Small intestine (tissue), 7 donors: ENCODE measurements around the gene COASY. TPM values are rescaled to one million over a fixed set of nuclear protein-coding genes. Genes with fewer than 3 reads are reported as not detected.
A peak's percentile ranks its signal among the peaks of the same experiment; 100 is the strongest.

Source experiments
- DNase-seq, 2 donors: peaks; one replicate each; pipeline versions ENCODE4 v3.0.0 to v3.0.0-alpha.2; 2013
- FAIRE-seq: peaks from 2 replicates; lab custom pipeline; 2012; peaks lifted over from hg19 to GRCh38; lab: Jason Lieb, UNC
- H3K27ac ChIP-seq, 3 donors: one replicate each; pipeline ENCODE4 v1.5.1; 2013; ENCODE audit warnings: low read length in 2 of 3, mild to moderate bottlenecking in 2 of 3, control low read depth in 1 of 3, inconsistent platforms in 1 of 3, low read depth in 1 of 3, moderate library complexity in 1 of 3
- H3K27me3 ChIP-seq, 3 donors: one replicate each; pipeline ENCODE4 v1.6.1; 2013; ENCODE audit warnings: low read length in 3 of 3, inconsistent platforms in 1 of 3; ENCODE audit not compliant: control insufficient read depth in 3 of 3, insufficient read depth in 3 of 3
- H3K36me3 ChIP-seq, 3 donors: one replicate each; pipeline ENCODE4 v1.6.1; 2013; ENCODE audit warnings: low read length in 3 of 3, inconsistent platforms in 1 of 3, low read depth in 1 of 3, mild to moderate bottlenecking in 1 of 3, moderate library complexity in 1 of 3; ENCODE audit not compliant: control insufficient read depth in 3 of 3, insufficient read depth in 2 of 3
- H3K4me1 ChIP-seq, 3 donors: one replicate each; pipeline ENCODE4 v1.6.1; 2013; ENCODE audit warnings: low read length in 2 of 3, inconsistent platforms in 1 of 3, low read depth in 1 of 3, mild to moderate bottlenecking in 1 of 3, moderate library complexity in 1 of 3; ENCODE audit not compliant: control insufficient read depth in 3 of 3, insufficient read depth in 2 of 3
- H3K4me3 ChIP-seq, 3 donors: one replicate each; pipeline ENCODE4 v1.5.1; 2013; ENCODE audit warnings: low read length in 3 of 3, control low read depth in 1 of 3, inconsistent platforms in 1 of 3, low read depth in 1 of 3, mild to moderate bottlenecking in 1 of 3, moderate library complexity in 1 of 3
- H3K9me3 ChIP-seq, 2 donors: one replicate each; pipeline ENCODE4 v1.6.1; 2013; ENCODE audit warnings: low read depth in 1 of 2, low read length in 1 of 2; ENCODE audit not compliant: control insufficient read depth in 2 of 2, insufficient read depth in 1 of 2
- WGBS, 3 donors: extraction: QIAGEN DNeasy Blood & Tissue Kit; methylation state at CpG; one replicate each; pipeline ENCODE4 v1.1.7; 2013; 5-methylcytosine and 5-hydroxymethylcytosine counted together
- polyA plus RNA-seq, 4 donors: library from polyadenylated mRNA; stranded (reverse) in 3 of 4; unstranded in 1 of 4; fragments of 200-250 nt in 3 of 4; fragments of 120-200 nt in 1 of 4; gene quantifications; one replicate each; pipeline versions ENCODE4 v1.2.1 to v1.2.3, GENCODE V29; 2013
- donor health status: healthy with polysubstance abuse.
- donor health status: control.
- donor health status: control.
- donor health status: Bipolar disorder and iron deficiency.
- donor health status: healthy.

The COASY gene
- polyA plus RNA-seq, 4 donors, result 72.6 to 153 (median 101) TPM

DNA sequence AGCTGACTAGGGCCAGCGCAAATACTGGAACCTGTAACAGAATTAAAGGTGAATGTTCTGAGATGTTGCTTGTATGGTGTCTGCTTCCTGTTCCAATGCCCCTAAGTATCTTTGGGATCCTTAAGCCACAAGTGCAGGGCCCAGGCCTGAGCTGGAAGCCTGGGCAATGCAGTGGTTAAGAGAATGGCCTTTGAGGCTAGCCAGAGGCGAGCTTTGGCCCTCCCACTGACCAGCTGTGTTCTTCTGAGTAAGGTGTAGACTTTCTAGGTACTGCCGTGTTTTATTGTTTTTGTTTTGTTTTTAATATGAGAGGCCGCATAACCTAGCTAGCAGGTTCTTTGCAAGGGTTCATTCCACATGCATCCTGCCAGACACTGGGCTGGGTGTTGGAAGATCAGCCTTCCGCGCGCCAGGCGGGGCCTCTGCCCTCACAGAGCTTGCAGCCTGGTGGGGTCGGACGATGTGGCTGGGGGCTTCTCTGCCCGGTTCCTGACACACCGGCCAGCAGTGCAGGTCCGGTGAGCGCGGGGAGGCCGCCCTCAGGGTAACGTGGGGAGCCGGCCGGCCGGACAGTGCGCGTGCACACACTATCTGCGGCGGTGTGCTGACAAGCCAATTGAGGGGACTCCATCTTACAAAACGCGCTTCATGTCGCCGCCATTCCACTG is 4.4 kb downstream of the COASY start:
- H3K9me3 ChIP-seq, result no peaks in the 10 kb centered on the region
- H3K27me3 ChIP-seq, result no peaks in the 10 kb centered on the region
- H3K36me3 ChIP-seq, result peaks cover 14 to 75% (median 16%) of the 10 kb centered on the region in 3 donors
- FAIRE-seq (no peak), DNase-seq (no peak)
- peak overlapping the region; percentile 71 to 97 (median 78) for H3K27ac ChIP-seq
- H3K4me3 ChIP-seq, result peak overlapping the region in 2 of 3 donors; percentile 88 to 89
- 33 to 50% (median 34%) methylated on average over 25 to 28 of the region's 28 CpGs for WGBS, 3 donors
- peaks cover 8 to 53% (median 10%) of the 10 kb centered on the region in 3 donors for H3K4me1 ChIP-seq

GRCh38 chr17:42566883-42567573 is 5.1 kb downstream of the COASY start, which contains the start of gene MLX:
TSS of gene MLX (plus strand) at chr17:42567100. CDS start at chr17:42567125, 25 bp downstream.
- Histone ChIP-seq H3K36me3 (peaks cover 19 to 82% (median 21%) of the 10 kb centered on the region in 3 donors), H3K27me3 (no peaks in the 10 kb centered on the region), H3K9me3 (no peaks in the 10 kb centered on the region), H3K4me1 (peaks cover 8 to 49% (median 10%) of the 10 kb centered on the region in 3 donors), H3K27ac (peak within 1 kb of the TSS; percentile 94 to 97 (median 95)), H3K4me3 (peak within 1 kb of the TSS; percentile 82 to 89 (median 88))
- WGBS, 3 donors, result 0% methylated on average over 48 to 72 of the region's 72 CpGs
- DNase-seq (peak; percentile 97 to 98), FAIRE-seq (no peak)

DNA sequence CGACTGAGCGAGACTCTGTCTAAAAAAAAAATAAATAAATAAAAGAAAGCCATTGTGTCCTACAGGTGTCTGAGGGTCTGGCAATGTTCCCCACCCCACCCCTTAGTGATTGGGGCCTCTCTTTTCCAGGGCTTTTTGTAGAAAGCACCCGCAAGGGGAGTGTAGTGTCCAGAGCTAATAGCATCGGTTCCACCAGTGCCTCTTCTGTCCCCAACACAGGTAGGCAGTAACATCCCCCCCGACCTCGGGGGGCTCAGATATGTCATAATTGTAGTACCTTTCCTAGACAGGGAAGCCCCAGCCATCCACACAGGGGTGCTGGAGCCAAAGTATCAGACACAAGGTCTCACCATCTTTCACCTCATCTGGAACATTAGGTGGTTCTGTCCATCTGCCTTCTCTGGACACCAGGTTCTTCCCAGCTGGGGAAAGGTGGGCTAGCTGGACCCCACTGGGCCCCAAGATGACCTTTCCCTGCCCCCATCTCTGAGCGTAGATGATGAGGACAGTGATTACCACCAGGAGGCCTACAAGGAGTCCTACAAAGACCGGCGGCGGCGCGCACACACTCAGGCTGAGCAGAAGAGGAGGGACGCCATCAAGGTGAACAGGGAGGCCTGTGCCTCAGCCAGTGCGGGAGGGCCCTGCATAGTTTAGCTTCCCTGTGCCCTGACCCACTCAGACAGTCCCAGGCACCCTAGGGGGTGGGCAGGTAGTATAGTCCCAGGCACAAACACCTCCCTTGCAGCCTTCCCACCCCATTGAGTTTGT is 6.6 kb downstream of the COASY start:
- no peak for FAIRE-seq
- Histone ChIP-seq H3K27me3 (no peaks in the 10 kb centered on the region), H3K4me3 (peak overlapping the region in 1 of 3 donors; percentile 3), H3K27ac (peak overlapping the region in 2 of 3 donors; percentile 36 to 94), H3K36me3 (peaks cover 20 to 88% (median 35%) of the 10 kb centered on the region in 3 donors), H3K4me1 (peaks cover 7 to 39% (median 7%) of the 10 kb centered on the region in 3 donors), H3K9me3 (no peaks in the 10 kb centered on the region)
- 82 to 90% (median 84%) methylated on average over 14 of the region's 14 CpGs for WGBS, 3 donors
- DNase-seq, result no peak

DNA sequence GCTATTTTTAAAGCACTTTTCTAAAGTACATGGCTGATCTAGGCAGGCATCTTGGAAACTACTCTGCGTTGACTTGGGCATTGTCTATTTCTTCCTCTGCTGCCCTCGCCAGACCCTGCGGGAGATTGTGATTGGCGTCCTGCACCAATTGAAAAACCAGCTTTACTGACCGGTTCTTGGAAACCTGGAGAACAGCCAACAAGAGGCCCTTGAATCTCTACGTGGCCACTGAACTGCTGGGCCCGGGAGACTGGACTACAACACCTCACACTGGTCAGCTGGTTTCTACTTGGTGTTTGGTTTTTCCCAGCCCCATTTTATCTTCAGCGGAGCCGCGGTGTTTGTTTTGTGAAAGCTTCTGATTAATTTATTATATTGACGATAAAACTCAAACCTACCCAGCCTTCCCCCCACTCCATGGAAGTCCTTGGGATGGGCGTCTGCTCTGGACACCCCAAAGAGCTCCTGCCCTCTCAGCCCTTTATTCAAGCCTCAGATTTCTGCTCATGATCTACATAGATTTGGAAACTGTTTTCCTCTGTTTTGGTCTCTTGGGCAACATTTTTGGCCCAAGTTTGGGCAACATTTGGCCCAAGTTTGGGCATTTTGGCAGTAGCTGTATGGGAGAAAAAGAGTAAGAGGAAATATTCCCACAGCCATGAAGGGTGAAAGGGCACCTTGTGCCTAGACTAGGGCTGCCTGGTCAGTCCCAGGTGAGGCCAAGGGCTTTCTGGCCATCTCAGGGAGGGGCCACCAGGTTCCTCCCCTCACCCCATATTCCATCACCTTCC is 9.7 kb downstream of the COASY start:
- H3K36me3 ChIP-seq, result peaks cover 15 to 73% (median 41%) of the 10 kb centered on the region in 3 donors
- H3K4me1 ChIP-seq, result peaks cover 0 to 23% (median under 1%) of the 10 kb centered on the region in 3 donors

GRCh38 chr17:42573095-42573494 is 11.1 kb downstream of the COASY start:
- peaks cover 15 to 72% (median 41%) of the 10 kb centered on the region in 3 donors for H3K36me3 ChIP-seq
- H3K9me3 ChIP-seq, result no peaks in the 10 kb centered on the region
- DNase-seq, result no peak
- H3K27ac ChIP-seq, result no peak overlapping the region
- peaks cover 0 to 27% (median 0%) of the 10 kb centered on the region in 3 donors for H3K4me1 ChIP-seq
- H3K27me3 ChIP-seq, result no peaks in the 10 kb centered on the region
- H3K4me3 ChIP-seq, result no peak overlapping the region
- no peak for FAIRE-seq
- 79 to 86% (median 80%) methylated on average over 4 of the region's 4 CpGs for WGBS, 3 donors

More for the DNA sequence above, 9.7 kb downstream of the COASY start:
- H3K27me3 ChIP-seq, result no peaks in the 10 kb centered on the region
- H3K9me3 ChIP-seq, result no peaks in the 10 kb centered on the region
- no peak overlapping the region for H3K4me3 ChIP-seq
- WGBS, 3 donors, result 67 to 75% (median 72%) methylated on average over 12 of the region's 12 CpGs
- H3K27ac ChIP-seq, result no peak overlapping the region
- DNase-seq (no peak), FAIRE-seq (no peak)

DNA sequence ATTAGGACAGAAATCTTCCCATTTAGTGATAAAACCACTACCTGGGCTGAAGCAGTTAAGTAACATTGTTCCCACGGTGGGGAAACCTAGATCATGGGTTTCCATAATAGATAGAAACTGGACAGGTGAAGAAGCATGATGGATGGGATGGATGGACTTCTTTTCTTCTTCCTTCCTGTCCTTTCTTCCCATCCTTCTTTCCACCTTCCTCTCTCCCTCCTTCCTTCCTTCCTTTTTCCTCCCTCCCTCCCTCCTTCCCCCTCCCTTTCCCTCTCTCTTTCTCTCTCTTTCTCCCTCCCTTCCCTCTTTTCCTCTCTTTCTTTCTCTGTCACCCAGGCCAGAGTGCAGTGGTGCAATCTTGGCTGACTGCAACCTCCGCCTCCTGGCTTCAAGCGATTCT is 12.5 kb downstream of the COASY start:
- peaks cover 0 to 20% (median 0%) of the 10 kb centered on the region in 3 donors for H3K4me1 ChIP-seq
- no peak for DNase-seq
- no peaks in the 10 kb centered on the region for H3K27me3 ChIP-seq
- H3K9me3 ChIP-seq, result no peaks in the 10 kb centered on the region
- H3K27ac ChIP-seq, result no peak overlapping the region
- no peak for FAIRE-seq
- 79 to 86% (median 84%) methylated on average over 3 of the region's 3 CpGs for WGBS, 3 donors
- peaks cover 11 to 61% (median 38%) of the 10 kb centered on the region in 3 donors for H3K36me3 ChIP-seq
- H3K4me3 ChIP-seq, result no peak overlapping the region

DNA sequence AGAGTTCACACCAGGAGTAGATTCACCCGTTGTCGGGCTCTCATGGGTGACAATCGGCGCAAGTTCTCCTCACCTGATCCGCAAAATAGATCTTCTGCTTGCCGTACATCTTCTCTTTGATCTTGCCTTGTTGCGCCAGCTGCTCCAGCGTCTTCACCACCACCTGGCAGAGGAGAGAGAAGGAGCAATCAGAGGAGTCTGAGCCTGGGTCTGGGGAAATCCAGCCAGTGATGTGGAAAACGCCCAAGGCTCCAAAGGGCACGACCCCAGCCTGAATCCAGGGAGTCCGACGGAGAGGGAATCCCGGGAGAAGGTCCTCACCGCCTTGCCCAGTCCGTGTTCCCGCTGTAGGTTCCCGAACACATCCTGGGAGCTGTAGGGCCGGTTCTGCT is 15.2 kb downstream of the COASY start:
- Histone ChIP-seq H3K27me3 (no peaks in the 10 kb centered on the region), H3K36me3 (peaks cover 0 to 58% (median 25%) of the 10 kb centered on the region in 3 donors), H3K4me1 (peaks cover 0 to 14% (median 0%) of the 10 kb centered on the region in 3 donors), H3K9me3 (no peaks in the 10 kb centered on the region), H3K4me3 (peak overlapping the region in 2 of 3 donors; percentile 66 to 79), H3K27ac (peak overlapping the region in 2 of 3 donors; percentile 73 to 90)
- DNase-seq (no peak), FAIRE-seq (no peak)
- WGBS, 3 donors, result 0 to 5% (median 4%) methylated on average over 15 to 18 of the region's 18 CpGs
